HEK293T (cell line): ENCODE results near the gene SALL2.

ENCODE experiments used
- FOXM1 ChIP-seq: fragments of 450-650 bp; IDR thresholded peaks from 2 replicates; pipeline ENCODE4 v1.6.1; 2017; ENCODE audit warnings: mild to moderate bottlenecking, borderline replicate concordance
- HDGF ChIP-seq: fragments of 450-650 bp; IDR thresholded peaks from 2 replicates; pipeline ENCODE4 v1.6.1; 2017; ENCODE audit warnings: antibody characterized with exemption, borderline replicate concordance

DNA sequence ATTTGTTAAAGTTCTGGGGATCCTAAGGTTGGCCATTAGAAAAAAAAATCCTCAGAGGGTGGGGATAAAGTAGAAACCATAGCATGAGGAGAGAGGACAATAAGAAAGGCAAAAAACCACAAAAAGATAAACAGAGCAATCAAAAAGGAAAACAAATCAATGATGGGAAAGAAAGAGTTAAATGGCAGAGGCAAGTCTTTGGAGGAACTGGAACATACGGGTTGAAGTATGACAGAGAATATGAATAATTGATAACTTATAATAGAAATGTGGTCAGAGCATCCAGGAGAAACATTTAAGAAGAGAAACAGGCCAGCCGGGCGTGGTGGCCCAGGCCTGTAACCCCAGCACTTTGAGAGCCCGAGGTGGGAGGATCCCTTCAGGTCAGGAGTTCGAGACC, 17.8 kb upstream of the SALL2 start:
- TF ChIP-seq HDGF, result no peak
- no peak for TF ChIP-seq FOXM1
